Adrenal gland (tissue), 5 donors: ENCODE measurements around the gene PRDM12.

Experiments used
- POLR2A ChIP-seq, 2 donors: fragments of 450-650 bp; IDR thresholded peaks; one replicate each; pipeline ENCODE4 v1.6.1; 2017; ENCODE audit warnings: antibody characterized with exemption in 2 of 2, mild to moderate bottlenecking in 2 of 2, moderate library complexity in 1 of 2
- TF ChIP-seq, protein P1 (sequence below), 6 experiments: fragments of 450-650 bp in 4 of 6; fragments of 200-600 bp in 2 of 6; sonication (generic) in 1 of 6; IDR thresholded peaks; 1 replicate in 5 of 6; 2 replicates in 1 of 6; pipeline versions ENCODE4 v1.5.1 to v1.8.0; 2016 to 2021; ENCODE audit warnings: antibody characterized with exemption in 6 of 6, mild to moderate bottlenecking in 2 of 6, moderate library complexity in 1 of 6
- donor health status: DM: no; HTN: no; CAD: no.

DNA sequence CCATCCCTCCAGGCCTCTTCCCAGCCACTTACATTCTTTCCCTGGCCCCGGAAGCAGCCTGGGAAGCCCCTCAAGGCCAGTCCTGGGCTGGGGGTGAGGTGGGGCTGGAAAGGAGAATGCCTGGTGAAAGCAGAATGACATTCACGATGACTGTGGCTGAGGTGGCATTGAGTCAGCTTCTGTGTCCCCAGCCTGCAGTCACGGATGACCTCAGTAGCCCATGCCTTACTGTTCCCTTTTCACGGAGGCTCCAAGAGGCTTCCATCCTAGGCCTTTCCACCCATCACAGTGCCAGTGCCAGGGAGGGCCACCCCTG is 2.7 kb downstream of the PRDM12 start:
- TF ChIP-seq, protein P1, sequence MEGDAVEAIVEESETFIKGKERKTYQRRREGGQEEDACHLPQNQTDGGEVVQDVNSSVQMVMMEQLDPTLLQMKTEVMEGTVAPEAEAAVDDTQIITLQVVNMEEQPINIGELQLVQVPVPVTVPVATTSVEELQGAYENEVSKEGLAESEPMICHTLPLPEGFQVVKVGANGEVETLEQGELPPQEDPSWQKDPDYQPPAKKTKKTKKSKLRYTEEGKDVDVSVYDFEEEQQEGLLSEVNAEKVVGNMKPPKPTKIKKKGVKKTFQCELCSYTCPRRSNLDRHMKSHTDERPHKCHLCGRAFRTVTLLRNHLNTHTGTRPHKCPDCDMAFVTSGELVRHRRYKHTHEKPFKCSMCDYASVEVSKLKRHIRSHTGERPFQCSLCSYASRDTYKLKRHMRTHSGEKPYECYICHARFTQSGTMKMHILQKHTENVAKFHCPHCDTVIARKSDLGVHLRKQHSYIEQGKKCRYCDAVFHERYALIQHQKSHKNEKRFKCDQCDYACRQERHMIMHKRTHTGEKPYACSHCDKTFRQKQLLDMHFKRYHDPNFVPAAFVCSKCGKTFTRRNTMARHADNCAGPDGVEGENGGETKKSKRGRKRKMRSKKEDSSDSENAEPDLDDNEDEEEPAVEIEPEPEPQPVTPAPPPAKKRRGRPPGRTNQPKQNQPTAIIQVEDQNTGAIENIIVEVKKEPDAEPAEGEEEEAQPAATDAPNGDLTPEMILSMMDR (IDR thresholded peaks at IDR 0.05) = no peak
- TF ChIP-seq POLR2A (IDR thresholded peaks at IDR 0.05) = no peak
